HG03108 (cell line): ENCODE results near the gene CDC42BPG.
"Not testable (repeated sequence)": the region's sequence is repeated elsewhere in the genome, so short reads cannot be mapped to it uniquely, and the experiment has no call there.

Experiments used
- ATAC-seq: cut with Tn5 transposase; IDR thresholded peaks from one replicate; pipeline ENCODE4 v1.9.1; 2021; ENCODE audit warnings: moderate library complexity; ENCODE audit not compliant: unreplicated experiment

CDC42BPG gene

DNA sequence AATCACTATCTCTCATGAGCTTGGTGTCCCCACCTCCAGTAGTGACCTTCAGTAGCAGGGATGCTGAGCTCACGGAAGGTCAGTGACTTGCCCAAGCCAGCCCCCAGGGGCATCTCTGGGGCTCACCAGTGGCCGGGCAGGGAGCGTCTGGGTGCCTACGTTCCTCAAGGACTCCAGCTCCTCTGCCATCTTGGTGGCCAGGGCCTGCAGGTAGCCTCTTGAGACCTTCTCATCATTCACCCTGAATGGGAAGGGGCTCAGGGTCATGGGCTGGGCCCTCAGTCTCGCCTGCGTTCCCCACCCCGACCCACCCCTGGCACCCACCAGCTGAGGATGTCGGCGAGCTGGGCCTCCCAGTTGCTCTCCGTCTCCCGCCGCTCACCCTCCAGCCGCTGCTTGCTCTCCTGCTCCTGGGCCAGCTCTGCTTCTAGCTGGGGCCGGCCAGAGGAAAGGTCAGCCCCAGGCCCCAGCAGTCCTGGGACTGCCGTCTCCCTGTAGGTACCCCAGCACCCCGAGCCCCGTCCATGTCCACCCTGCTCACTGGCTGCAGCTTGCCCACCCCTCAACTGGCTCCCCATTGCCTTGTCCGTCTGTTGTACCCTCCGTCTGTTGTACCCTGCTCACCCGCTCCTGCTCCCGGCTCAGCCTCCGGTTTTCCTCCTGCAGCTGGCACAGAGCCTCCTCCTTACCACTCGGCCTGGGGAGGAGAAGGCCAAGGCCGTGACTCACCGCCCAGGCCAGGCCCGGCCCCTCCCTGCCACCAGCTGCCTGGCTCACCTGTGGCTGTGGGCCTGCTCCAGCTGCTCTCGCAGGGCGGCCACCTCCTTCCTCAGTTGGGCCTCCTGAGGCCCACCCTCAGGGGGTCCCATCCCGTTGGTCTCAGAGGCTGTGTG lies 9.5 kb downstream of the CDC42BPG start:
- ATAC-seq = no peak

- no peak for ATAC-seq
Measured at GRCh38 chr11:64834031-64834722, 10.3 kb downstream of the CDC42BPG start.

DNA sequence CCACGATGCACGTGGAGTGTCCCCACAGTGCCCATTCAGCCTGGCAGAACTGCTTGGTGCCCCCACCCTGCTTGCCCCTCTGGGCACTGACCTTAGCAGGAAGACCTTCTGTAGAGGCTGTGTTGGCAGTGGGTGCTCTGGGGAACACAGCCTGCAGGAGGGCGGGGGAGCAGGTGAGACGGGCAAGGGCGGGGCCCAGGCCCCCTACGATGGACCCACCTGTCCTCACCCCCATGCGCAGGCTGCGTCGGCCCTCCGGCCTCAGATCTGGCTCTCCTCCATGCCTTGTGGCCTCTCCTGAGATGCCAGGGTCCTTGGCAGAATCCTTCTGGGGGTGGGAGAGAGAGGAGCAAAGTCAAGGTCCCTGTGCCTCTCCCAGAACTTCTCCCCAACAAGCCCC lies 10.9 kb downstream of the CDC42BPG start:
- no peak for ATAC-seq

- no peak for ATAC-seq
Measured at GRCh38 chr11:64833198-64833502, 11.3 kb downstream of the CDC42BPG start.

- no peak for ATAC-seq
Measured at GRCh38 chr11:64832467-64833197, 11.8 kb downstream of the CDC42BPG start.

- ATAC-seq = no peak
Measured at GRCh38 chr11:64831411-64831891, 13.0 kb downstream of the CDC42BPG start.

- ATAC-seq = no peak
Measured at GRCh38 chr11:64829536-64830251, 14.8 kb downstream of the CDC42BPG start.

- ATAC-seq = no peak
Measured at GRCh38 chr11:64827451-64827839, 17.0 kb downstream of the CDC42BPG start.

DNA sequence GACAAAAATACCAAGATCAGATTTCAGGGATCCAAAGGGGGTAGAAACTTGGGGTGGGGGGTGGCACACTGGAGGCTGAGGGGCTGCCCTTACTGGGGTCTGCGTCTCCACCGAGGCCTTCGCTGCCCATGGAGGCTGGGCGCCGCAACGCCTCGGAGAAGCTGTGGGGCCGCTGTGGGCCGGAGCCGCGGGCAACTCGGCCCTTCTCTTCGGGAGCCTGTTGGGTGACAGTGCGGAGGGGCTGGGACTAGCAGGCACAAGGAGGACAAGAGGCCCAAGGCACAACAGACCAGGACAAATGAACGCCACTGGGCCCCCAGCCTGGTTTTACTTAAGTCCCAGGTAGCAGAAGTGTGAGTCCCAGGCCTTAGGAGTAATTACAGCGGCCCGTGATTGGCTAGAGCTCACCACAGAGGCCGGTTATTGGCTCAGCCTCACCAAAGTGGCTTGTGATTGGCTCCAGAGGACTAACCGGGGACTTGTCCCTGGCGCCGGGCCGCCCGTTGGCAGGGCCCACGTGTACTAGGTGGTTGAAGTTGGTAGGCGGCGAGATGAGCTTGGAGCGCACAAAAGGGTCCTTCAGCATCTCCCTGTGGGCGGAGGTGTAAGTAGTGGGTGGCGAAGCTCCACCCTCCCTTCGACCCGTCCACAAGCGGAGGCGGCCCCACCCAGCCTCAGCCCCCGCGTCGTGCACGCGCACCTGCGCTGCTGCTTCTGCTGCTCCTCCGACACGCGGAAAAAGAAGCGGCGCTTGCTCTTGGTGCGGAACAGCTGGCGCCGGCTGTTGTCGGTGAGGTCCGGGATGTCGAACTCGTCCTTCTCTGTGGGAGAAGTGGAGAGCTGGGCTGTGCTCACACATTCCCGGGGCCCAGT lies 17.6 kb downstream of the CDC42BPG start:
- ATAC-seq = no peak

- ATAC-seq = no peak
Measured at GRCh38 chr11:64826062-64826461, 18.4 kb downstream of the CDC42BPG start.

GRCh38 chr11:64823568-64824119 lies 20.8 kb downstream of the CDC42BPG start:
- ATAC-seq = no peak

DNA sequence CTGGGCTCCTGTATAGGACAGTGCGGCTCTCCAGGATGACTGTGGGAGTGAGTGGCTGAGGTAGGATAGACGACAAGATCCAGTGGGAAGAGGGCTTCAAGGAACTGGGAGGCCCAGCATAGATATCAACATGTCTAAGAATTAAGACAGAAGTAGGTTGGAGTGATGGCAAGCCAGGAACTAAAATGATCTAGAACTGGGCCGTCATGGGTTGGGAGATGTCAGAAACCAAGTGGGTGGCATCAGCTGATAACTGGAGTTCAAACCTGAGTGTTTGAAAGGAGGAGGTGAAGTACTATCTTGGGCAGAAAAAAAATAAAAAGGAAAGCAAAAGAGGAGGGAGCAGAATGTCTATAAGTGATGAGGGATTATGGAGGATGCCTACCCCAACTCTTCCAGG lies 27.0 kb downstream of the CDC42BPG start:
- ATAC-seq = no peak

DNA sequence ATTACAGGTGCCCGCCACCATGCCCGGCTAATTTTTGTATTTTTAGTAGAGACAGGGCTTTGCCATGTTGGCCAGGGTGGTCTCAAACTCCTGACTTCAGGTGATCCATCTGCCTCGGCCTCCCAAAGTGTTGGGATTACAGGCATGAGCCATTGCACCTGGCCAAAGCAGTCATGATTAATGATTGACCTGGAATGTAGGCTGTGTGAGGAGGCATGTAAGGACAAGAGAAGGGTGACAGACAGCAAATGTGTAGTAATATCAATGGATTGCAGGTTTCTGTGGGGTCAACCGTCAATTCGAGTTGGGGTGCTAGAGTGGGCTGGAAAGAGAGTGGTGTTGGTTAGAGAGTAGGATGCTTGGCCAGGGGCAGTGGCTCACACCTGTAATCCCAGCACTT lies 29.0 kb downstream of the CDC42BPG start:
- ATAC-seq = not testable (repeated sequence)

GRCh38 chr11:64814712-64815187 lies 29.7 kb downstream of the CDC42BPG start:
- ATAC-seq = peak; percentile 53

GRCh38 chr11:64813826-64814225 lies 30.6 kb downstream of the CDC42BPG start:
- no peak for ATAC-seq

- ATAC-seq = peak; percentile 6
Measured at GRCh38 chr11:64810891-64811272, 33.6 kb downstream of the CDC42BPG start.

- peak; percentile 50 for ATAC-seq
Measured at GRCh38 chr11:64810271-64810890, 34.1 kb downstream of the CDC42BPG start, which contains the start of gene MEN1. Gene MEN1 (minus strand): TSS chr11:64810551. CDS start chr11:64810109, 442 bp downstream.

DNA sequence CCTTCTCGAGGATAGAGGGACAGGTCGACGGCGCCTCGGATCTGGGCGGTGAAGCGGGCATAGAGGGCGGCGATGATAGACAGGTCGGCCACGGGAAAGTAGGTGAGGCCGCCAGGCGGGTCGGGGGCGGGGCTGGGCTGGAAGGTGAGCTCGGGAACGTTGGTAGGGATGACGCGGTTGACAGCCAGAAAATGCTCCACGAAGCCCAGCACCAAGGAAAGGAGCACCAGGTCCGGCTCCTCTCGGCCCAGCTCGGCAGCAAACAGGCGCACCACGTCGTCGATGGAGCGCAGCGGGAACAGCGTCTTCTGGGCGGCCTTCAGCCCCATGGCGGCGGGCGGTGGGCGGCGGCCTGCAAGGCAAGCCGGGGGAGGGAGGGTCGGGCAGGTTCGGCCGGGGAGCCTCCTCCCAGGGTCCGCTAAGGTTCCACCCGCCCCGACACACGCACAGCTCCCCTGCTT lies 34.6 kb downstream of the CDC42BPG start:
- ATAC-seq = no peak

DNA sequence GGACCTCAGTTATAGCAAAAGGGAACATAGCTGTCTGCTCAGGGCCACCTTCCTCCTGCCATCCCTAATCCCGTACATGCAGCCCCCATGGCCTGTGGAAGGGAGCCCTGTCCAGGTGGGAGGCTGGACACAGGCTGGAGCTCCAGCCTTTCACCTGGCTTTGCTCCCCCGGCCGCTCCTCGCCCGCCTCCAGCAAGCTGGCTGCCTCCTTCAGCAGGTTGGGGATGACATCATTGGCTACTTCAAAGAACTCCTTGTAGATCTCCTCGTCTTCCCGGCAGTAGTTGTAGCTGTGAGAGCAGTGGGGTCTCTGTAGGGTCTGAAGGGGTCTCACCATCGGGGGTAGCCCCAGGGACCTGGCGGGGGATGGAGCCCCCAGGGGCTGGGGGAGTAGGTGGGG lies 39.0 kb downstream of the CDC42BPG start:
- ATAC-seq = no peak
